Left lung (tissue), 10 donors: ENCODE results near the gene KIF2A. TPM values are rescaled to one million over a fixed set of nuclear protein-coding genes. Genes with fewer than 3 reads are reported as not detected.

ENCODE experiments used
- ATAC-seq: fragments of 200-7000 bp; cut with Tn5 transposase; one replicate; pipeline ENCODE4 v1.9.1; 2020; ENCODE audit warnings: moderate library complexity
- DNase-seq, 4 donors: peaks; one replicate each; pipeline ENCODE4 v3.0.0-alpha.2; 2013 to 2020
- H3K27ac ChIP-seq, 2 donors: fragments of 200-600 bp; sonication (generic) in 1 of 2; one replicate each; pipeline versions ENCODE4 v1.5.0 to v1.8.0; 2020 to 2021
- H3K27me3 ChIP-seq, 2 donors: fragments of 200-600 bp; sonication (generic) in 1 of 2; one replicate each; pipeline versions ENCODE4 v1.5.0 to v1.8.0; 2020 to 2021
- H3K36me3 ChIP-seq, 2 donors: fragments of 200-600 bp; sonication (generic) in 1 of 2; one replicate each; pipeline versions ENCODE4 v1.5.0 to v1.8.0; 2020 to 2021
- H3K4me1 ChIP-seq, 2 donors: fragments of 200-600 bp; one replicate each; pipeline ENCODE4 v1.8.0; 2021
- H3K4me3 ChIP-seq, 2 donors: fragments of 200-600 bp; sonication (generic) in 1 of 2; one replicate each; pipeline versions ENCODE4 v1.5.0 to v1.8.0; 2020 to 2021; ENCODE audit warnings: mild to moderate bottlenecking in 1 of 2
- H3K9me3 ChIP-seq, 2 donors: fragments of 200-600 bp; sonication (generic) in 1 of 2; one replicate each; pipeline versions ENCODE4 v1.5.0 to v1.8.0; 2020 to 2021
- CTCF ChIP-seq, 2 donors: fragments of 200-600 bp; sonication (generic) in 1 of 2; IDR thresholded peaks; one replicate each; pipeline versions ENCODE4 v1.5.0 to v1.8.0; 2021; ENCODE audit warnings: antibody characterized with exemption in 2 of 2
- intact Hi-C, 2 donors: fragments of 100-400 bp; cut with DNase I; formaldehyde crosslinking; loops; one replicate each; pipeline versions ENCODE4 v1.11.2 to v1.14.2; 2022
- polyA plus RNA-seq, 6 donors: library from polyadenylated mRNA; unstranded; fragments of 120-200 nt; gene quantifications; one replicate each; pipeline ENCODE4 v1.2.1, GENCODE V29; 2013; ENCODE audit not compliant: insufficient read length in 6 of 6
- total RNA-seq, 2 donors: library from RNA; stranded (reverse); fragmentation: NEBNext Ultra II Directional; extraction: Animal tissue kit (Norgen Biotek cat#: 25700); gene quantifications; one replicate each; pipeline ENCODE4 v1.2.1, GENCODE V29; 2021
- donor health status: DM: no; HTN: yes; CAD: no.
- donor health status: DM: no; HTN: no; CAD: no.

Gene KIF2A
- total and polyA plus RNA-seq, 8 donors = 26.3 to 48.3 (median 43.0) TPM

DNA sequence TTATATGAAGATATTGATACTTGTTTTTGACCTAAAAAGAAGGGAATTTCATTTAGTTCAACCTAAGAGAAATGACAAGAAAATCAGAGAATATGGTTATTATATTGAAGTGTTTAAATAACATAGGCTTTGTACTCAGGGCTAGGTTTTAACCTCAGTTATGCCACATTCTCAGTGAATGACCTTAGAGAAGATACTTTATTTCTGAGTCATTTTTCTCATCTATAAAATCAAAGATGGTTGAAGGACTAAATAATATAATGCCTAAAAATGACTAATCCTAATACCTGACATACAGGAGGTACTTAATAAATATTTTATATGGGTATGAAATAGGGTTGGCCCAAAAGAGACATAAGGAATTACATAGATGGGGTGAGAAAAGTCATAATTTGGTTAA lies 65.4 kb downstream of the KIF2A start:
- no peak overlapping the region for H3K4me3 ChIP-seq
- no peaks in the 10 kb centered on the region for H3K27me3 ChIP-seq
- peaks cover 0 to 62% of the 10 kb centered on the region in 2 donors for H3K36me3 ChIP-seq
- intact Hi-C loops = no loop called here
- H3K27ac ChIP-seq = no peak overlapping the region
- DNase-seq (no peak), ATAC-seq (no peak)
- H3K9me3 ChIP-seq = no peaks in the 10 kb centered on the region
- no peak for TF ChIP-seq CTCF (IDR thresholded peaks at IDR 0.05)
- no peaks in the 10 kb centered on the region for H3K4me1 ChIP-seq

DNA sequence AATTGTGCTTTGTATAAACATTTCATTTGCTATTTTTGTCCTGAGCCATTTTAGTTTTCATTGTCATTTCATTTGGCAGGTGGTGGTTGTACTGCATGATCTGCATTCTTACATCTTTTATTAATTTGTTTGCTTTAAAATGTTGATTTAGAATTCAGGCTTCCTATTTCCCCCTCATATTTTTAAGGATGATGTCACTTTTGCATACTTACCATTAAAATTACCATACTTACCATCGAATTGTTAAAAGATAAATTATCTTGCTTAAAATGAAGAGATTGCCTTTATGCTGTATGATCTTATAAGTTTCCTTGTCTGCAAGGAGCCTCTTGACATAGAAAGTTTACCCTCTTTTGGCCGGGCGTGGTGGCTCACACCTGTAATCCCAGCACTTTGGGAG lies 66.6 kb downstream of the KIF2A start:
- ATAC-seq (no peak), DNase-seq (no peak)
- Histone ChIP-seq H3K27ac (no peak overlapping the region), H3K27me3 (no peaks in the 10 kb centered on the region), H3K4me1 (no peaks in the 10 kb centered on the region), H3K4me3 (no peak overlapping the region), H3K36me3 (peaks cover 0 to 63% of the 10 kb centered on the region in 2 donors), H3K9me3 (no peaks in the 10 kb centered on the region)
- intact Hi-C loops = no loop called here
- no peak for TF ChIP-seq CTCF (IDR thresholded peaks at IDR 0.05)

- Histone ChIP-seq H3K4me1 (no peaks in the 10 kb centered on the region), H3K27ac (no peak overlapping the region), H3K27me3 (no peaks in the 10 kb centered on the region), H3K36me3 (peaks cover 0 to 69% of the 10 kb centered on the region in 2 donors), H3K4me3 (no peak overlapping the region), H3K9me3 (no peaks in the 10 kb centered on the region)
- intact Hi-C loops = no loop called here
- DNase-seq (no peak), ATAC-seq (no peak)
- TF ChIP-seq CTCF (IDR thresholded peaks at IDR 0.05) = no peak
Observed at GRCh38 chr5:62373382-62373781, 67.4 kb downstream of the KIF2A start.

DNA sequence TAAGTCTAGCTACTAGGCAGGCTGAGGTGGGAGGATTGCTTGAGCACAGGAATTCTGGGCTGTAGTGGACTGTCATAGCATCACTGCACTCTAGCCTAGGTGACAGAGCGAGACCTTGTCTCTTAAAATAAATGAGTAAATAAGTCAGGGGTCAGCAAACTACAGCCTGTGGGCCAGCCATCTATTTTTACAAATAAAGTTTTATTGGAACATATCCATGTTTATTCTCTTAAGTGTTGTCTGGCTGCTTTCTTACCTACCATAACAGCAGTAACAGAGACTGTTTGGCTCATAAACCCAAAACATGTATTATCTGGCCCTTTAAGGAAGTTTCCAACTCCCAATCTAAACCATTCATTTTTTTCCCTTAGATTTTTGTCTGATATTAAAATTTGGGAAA lies 68.1 kb downstream of the KIF2A start:
- DNase-seq (no peak), ATAC-seq (no peak)
- no peak for TF ChIP-seq CTCF (IDR thresholded peaks at IDR 0.05)
- Histone ChIP-seq H3K27ac (no peak overlapping the region), H3K36me3 (peaks cover 0 to 73% of the 10 kb centered on the region in 2 donors), H3K4me3 (no peak overlapping the region), H3K27me3 (no peaks in the 10 kb centered on the region), H3K9me3 (no peaks in the 10 kb centered on the region), H3K4me1 (no peaks in the 10 kb centered on the region)
- intact Hi-C loops = no loop called here

- TF ChIP-seq CTCF (IDR thresholded peaks at IDR 0.05) = no peak
- DNase-seq = no peak
- H3K4me3 ChIP-seq = no peak overlapping the region
- ATAC-seq = no peak
- H3K4me1 ChIP-seq = no peaks in the 10 kb centered on the region
- no peaks in the 10 kb centered on the region for H3K9me3 ChIP-seq
- no peak overlapping the region for H3K27ac ChIP-seq
- intact Hi-C loops = no loop called here
- no peaks in the 10 kb centered on the region for H3K27me3 ChIP-seq
- peaks cover 0 to 83% of the 10 kb centered on the region in 2 donors for H3K36me3 ChIP-seq
Observed at GRCh38 chr5:62375627-62376026, 69.6 kb downstream of the KIF2A start.
